CD4-positive, alpha-beta T cell treated with Interleukin-6 for 4 hours (primary cell): ENCODE data around the gene UNC13C.
"Not testable (repeated sequence)": the region's sequence is repeated elsewhere in the genome, so short reads cannot be mapped to it uniquely, and the experiment has no call there.

ENCODE experiments used
- DNase-seq: peaks from one replicate; pipeline ENCODE4 v3.0.0-alpha.2; 2020; ENCODE audit warnings: mixed read lengths

Gene UNC13C

DNA sequence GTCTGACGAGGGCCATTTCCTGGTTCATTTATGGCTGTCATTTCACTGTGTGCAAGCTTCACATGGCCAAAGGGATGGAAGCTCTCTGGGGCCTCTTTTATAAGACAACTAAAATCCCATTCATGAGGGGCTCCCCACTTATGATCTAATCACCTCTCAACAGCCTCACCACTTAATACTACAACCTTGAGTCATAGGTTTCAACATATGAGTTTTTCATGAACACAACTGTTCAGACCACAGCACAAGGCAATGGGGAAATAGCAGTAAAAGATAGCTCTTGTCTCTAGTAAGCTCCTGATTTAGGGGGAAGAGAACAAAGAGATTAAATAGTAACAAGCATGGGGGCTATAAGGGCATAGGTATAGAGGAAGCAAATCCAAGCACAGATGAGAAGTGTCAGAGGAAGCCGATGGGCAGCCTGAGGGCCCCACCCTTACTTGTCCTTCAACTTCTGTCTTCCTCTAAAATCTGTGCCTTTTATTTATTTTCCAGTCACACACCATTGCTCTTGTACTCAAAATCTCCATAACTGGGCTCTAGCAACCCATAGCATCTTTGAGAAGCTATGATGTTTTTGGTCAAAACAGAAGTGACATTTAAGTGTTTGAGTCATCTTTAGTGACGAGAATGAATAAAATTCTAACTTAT is 329.1 kb downstream of the UNC13C start:
- no peak for DNase-seq

DNA sequence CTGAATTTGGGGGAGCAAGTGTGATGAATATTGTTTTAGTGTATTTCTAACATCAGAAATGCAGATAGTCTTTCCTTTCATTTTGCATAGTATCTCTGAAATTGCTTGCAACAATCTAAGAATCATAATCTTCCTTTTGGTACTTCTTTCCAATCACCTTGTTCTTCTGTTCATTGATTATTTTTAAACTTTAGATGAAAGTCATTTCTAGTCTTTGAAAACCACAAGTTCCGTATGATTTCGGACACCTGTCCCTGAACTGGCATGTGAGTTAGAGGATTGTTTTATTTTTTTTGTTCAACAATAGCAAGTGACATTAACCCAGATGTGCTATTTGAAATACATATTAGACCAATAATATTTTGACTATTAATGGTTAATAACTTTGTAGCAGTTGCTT is 329.7 kb downstream of the UNC13C start:
- no peak for DNase-seq

DNA sequence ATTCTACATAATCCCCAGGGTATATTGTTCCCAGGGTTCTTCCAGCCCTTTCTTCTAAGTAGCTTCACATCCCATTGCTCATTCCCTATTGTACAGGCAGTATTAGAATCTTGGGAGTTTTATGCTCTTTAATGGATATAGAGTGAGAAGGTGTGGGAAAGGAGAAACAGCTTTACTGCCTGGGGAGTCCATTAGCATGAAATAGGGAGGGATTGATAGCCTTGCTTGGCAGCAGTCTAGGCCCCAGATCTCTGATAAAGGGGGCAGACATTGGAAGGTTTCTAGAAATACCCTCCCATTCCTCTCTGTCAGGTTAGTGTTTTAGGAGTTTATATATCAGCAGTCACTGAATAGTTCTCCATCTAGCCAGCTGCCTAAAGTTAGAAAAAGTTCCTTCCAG is 334.3 kb downstream of the UNC13C start:
- no peak for DNase-seq

DNA sequence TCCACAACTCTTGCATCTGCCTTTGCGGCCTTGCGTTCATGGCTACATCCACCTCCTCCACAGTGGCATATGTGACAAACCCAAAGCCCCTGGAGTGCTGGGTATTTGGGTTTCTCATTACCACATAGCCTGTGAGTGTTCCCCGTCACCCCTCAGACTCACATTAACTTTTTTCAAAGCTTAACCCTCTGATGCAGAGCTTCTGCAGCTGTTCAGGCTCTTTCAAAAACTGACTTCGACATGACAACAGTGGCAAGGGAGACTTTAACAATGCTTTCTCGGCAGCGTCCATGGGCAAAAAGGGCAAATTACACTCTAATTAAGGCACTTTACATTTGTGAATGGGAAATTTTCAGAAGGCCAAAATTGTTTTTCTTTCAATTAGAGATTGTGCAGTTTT is 343.2 kb downstream of the UNC13C start:
- no peak for DNase-seq

DNA sequence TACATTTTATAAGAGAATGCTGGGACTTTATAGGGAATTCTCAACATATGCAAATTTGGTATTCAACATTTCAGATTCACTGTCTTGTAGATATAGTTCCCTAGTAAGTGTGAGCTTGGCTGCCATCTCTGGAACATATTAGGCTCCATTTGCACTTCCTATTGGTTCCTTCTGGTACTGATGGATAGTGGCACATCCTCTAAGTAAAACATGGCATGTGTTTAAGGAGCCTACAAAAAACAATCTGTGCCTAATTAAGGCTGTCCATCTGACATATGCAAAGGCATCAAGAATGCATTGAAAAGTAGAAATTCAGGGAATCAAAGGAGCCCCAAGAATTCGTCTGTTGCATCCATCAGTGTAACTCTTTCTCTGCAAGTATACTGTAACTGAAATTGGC is 344.1 kb downstream of the UNC13C start:
- no peak for DNase-seq

DNA sequence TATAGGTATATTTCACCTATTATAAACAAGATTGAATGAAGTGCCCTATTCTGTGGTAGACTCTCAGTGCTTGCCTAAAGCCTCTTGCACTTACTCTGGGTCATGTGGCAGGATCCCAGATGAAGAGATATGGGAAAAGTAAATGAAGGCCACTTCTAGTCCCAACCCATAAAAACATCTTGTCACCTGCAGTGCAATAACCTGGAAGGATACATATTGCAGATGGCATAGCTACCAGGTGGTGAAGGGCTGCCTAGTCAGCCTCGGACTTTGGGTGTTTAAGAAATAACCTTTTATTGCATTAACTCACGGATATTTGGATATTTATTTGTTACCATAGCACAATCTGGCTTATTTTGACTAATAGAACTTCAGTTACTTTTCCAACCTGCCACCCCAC is 367.1 kb downstream of the UNC13C start:
- no peak for DNase-seq

DNA sequence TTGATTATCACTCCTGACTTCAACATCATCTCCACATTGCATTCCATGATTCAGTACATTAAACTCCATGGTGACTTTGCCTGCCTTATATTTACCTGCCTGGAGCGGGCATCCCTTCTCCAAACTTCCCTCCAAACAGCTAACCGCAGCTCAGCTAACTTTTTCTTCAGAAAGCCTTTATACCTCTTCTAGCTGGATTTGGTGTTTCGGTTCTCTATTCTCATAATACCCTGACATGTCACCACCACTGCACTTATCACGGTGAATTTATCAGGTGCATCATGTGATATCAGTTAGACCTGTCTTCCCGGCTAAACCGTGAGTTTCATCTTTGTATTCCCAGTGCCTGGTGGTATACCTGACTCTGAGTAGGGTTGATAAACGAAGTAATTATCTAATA is 367.6 kb downstream of the UNC13C start:
- DNase-seq: no peak

DNA sequence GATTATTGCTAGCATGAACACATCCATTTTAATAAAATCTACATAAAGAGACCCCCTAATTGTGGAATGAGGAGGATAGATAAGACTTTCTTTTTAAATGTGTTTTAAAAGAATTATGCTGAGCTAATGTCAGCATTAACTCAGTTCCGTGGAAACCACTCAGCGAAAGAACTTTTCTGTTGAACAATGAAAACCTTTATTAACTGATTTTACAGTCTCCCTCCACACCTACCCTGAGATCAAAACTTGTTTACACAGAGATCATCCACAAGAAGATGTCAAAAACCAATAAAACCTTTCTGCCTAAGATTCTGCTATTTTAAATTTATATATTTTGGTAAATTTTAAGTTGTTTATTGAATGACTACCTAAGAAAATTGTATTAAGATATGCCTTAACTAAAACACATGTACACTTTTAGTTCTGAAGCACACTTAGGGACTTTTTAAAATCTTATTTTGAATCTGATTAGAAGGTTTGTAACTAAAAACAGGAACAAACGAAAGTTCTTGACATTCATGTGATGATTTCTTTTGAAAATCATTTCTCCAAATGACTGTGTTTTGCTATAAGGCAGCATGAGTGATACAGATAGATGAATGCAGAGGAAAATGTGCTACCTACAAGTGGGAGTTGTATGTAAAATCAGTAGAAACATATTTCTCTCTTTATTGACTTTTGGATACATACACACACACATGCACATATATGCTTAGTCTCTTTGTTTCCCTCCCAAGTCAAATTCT is 369.0 kb downstream of the UNC13C start:
- no peak for DNase-seq

DNA sequence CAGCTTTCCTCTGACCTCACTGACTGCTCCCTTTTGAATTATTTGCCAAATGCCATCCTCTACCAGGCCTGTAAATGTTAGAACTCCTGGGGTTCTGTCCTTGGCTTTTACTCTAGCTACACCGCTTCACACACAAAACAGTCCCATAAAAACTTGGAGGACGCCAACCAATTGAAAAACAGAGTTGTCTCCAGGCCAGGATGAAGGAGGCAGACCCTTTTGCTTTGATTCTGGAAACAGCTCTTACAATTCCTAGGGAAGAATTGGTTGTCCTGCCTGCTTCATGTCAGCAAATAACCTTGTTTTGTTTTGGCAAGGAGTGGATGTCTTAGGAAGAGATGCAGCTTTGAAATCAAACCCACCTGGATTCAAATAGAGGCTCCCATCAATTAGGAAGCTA is 375.5 kb downstream of the UNC13C start:
- no peak for DNase-seq

DNA sequence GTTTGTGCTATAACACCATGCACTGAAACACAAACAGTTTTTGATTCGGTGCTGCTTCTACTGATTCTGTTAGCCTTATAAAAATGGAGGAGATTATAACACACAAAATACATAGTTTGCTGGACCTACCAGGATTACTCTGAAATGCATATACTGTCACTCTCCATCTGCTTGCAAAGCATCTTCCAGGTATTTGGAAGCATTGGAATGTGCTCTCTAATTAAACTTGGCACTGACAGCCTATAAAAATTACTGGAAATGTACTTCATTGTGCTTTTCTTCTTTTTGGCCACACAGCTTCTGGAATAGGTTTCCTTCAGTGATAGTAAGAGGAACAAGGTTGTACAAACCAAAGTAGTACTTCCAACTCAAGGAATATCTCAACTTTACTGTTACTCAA is 376.1 kb downstream of the UNC13C start:
- DNase-seq: no peak

DNA sequence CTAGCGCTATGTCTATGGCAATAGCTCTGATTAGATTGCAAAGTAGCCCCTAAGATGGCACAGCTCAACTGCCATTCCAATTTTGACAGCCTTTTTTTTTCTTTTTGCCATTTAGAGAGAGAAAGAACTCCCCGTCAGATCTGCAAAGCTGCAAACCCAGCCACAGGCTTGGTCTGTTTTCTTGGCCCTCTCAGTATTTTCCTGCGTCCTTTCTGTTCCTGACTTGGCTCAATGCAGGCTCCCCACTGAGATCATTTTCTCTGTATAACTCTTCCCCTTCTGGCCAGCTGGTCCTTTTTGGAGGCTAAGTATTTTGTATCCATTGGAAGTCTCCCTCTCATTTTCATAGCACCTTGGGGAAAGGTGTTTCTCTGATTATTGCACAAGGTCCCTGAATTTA is 386.7 kb downstream of the UNC13C start:
- DNase-seq: no peak

DNA sequence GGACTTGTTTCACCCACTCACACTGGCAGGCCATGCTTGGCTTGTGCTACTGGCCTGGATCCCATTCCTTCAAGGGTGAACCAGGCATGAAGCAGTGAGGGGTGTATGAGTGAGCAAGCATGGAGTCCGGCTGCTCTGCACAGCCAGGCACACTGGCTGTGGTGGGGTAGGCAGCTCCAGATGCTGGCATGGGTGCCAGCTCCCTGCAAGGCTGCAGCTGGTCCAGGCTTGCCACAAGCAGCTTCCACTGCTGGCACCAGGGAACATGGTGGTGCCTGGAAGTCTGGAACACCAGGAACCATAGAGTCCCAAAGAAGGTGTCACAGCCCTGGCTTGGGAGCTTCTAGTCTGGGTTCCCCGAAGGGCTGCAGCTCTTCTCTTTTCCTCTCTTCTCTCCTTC is 395.1 kb downstream of the UNC13C start:
- no peak for DNase-seq

DNA sequence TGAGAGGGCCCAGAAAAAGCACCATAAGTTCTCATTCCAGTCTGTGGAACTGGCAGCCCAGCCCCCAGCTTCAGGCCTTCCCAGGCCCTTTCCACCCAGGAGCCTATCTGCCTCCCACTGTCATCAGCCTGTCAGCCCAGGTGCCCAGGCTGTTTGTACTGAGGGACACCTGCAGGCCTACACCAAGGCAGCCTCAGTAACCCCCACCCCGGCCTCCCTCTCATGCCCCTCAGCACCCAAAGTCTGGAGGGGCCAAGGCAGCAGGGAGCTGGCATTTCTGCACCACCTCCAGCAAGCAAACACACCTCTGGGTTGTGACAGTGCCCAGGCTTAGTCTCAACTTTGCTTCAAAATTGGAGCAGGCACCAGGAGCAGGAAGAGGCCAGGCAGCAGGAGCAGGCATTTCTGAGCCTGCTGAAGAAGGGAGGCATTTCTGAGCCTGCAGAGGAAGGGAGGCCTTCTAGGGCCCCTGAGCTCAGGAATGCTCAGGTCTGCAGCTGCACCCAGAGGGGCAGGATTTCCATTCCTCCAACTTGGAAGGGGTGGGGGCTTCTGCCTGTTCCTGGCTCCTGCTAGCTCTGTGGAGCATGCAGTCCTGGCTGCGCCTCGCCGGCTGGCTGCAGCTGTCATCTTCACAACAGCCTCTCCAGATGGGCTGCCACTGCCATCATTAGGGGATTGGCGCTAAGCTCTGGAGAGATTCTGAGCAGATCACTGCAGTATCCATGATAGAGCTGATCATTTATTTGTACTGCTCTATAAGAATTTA is 396.1 kb downstream of the UNC13C start:
- DNase-seq: no peak

DNA sequence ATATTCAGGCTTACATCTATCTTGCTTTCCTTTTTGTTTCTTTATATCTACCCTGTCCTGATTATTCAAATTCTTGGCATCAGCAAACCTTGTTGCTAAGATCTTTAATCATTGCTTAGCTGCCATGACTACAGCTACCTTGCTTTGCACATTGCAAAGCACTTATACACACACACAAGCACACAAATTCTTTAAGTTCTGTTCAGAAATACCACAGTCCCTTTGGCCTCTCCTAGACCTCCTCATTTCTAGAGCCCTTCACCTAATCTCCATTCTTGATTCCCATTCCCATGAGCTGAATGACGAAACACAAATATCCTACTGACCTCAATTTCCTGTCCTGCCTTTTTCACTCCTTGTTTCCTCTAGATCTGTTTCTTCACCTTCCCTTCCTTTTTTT is 409.6 kb downstream of the UNC13C start:
- DNase-seq: no peak

DNA sequence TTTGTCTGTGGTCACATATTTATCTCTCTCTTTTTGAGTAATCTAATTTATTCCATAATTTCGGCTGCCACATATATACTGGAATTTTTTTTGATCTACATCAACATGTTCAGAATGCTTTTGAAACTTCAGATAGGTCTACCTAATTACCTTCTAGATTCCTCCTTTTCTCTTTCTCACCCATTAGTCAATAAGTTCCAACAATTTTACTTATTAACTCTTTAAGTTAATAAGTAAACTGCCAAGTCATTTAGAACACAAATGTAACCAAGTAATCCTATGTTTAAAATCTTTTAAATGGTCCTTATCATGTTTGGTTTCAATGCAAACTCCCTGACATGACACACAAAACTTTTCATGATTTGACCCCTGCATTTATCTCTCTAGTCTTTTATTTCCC is 410.5 kb downstream of the UNC13C start:
- no peak for DNase-seq

DNA sequence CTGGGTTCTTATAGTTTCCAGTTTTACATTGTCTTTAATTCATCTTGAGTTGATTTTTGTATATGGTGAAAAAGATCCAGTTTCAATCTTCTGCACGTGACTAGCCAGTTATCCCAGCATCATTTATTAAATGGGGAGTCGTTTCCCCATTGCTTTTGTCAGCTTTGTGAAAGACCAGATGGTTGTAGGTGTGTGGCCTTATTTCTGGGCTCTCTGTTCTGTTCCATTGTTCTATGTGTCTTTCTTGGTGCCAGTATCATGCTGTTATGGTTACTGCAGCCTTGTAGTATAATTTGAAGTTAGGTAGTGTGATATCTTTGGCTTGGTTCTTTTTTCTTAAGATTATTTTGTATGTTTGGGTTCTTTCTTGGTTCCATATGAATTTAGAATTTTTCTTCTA is 432.2 kb downstream of the UNC13C start:
- DNase-seq: no peak

DNA sequence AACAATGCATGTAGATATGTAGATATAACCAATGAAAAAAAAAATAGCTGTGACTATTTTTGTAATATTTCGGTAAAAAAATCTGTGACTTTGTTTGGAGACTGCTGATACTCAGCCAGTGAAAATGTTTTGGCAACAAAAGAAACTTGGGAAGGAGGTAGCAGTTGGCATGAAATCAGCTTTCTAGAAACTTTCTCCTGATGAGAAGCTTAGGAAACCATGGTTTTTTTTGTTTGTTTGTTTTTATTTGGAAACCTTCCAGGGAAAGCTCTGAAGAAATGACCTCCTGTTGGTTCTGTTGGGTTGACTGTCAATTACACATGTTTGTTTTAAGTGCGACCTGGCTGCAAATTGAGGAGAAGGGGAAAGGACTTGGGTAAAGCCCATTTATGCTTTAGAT is 445.9 kb downstream of the UNC13C start:
- DNase-seq: no peak

DNA sequence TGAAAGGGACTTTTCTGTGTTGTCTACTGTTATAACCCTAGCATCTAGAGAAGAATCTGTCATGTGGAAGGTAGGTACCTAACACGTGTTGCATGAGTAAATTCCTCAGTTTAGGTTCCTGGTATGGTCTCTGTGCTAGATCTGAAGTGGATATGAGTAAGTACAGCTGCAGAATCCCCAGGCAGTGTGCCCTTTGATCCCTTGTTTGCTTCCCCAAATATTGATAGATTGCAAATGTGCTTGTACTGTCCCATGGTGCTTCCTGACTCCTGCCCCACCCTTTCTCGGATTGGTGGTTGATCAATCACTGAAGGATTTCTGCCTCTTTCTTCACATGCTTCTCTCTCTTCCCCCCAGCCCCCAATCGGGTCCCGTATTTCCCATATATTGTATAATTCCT is 450.4 kb downstream of the UNC13C start:
- no peak for DNase-seq

DNA sequence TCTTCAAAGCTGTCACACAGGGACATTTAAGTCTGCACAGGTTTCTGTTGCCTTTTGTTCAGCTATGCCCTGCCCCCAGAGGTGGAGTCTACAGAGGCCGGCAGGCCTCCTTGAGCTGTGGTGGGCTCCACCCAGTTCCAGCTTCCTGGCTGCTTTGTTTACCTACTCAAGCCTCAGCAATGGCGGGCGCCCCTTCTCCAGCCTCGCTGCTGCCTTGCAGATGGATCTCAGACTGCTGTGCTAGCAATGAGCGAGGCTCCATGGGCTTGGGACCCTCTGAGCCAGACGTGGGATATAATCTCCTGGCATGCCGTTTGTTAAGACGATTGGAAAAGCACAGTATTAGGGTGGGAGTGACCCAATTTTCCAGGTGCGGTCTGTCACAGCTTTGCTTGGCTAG is 472.0 kb downstream of the UNC13C start:
- DNase-seq: not testable (repeated sequence)

DNA sequence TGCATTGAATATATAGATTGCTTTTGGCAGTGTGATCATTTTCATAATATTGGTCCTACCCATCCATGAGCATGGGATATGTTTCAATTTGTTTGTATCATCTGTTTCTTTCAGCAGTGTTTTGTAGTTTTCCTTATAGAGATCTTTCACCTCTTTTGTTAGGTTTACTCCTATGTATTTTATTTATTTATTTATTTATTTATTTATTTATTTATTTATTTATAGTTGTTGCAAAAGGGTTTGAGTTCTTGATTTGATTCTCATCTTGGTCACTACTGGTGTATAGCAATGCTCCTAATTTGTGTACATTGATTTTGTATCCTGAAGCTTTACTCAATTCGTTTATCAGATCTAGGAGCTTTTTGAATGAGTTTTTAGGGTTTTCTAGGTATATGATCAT is 478.2 kb downstream of the UNC13C start:
- DNase-seq: no peak

DNA sequence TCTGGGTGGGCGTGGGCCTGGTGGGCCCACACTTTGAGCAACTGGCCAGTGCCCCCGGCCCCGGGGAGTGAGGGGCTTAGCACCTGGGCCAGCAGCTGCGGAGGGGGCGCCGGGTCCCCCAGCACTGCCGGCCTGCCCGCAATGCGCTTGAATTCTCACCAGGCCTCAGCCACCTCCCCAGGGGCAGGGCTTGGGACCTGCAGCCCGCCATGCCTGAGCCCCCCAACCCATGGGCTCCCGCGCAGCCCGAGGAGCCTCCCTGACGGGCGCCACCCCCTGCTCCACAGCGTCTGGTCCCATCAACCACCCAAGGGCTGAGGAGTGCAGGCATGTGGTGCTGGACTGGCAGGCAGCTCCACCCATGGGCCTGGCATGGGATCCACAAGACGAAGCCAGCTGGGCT is 484.3 kb downstream of the UNC13C start:
- no peak for DNase-seq

DNA sequence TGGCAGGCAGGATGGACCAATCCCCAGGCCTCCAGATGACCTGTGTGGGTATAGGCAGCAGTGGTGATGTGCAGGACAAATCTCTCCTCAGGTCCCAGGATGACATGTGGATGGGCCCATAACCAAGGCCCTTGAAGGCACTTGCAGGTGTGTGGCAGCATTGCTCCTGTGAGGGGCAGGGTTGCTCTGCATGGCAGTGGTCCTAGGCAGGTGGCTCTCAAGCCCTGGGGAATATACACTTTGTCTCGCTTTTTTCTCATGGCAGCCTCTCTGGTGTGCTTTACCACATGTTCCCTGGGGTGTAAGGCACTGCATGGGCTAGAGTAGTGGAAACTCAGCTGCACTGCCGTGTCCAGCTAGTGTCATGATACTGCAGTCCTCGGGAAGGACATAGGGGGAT is 503.6 kb downstream of the UNC13C start:
- no peak for DNase-seq

DNA sequence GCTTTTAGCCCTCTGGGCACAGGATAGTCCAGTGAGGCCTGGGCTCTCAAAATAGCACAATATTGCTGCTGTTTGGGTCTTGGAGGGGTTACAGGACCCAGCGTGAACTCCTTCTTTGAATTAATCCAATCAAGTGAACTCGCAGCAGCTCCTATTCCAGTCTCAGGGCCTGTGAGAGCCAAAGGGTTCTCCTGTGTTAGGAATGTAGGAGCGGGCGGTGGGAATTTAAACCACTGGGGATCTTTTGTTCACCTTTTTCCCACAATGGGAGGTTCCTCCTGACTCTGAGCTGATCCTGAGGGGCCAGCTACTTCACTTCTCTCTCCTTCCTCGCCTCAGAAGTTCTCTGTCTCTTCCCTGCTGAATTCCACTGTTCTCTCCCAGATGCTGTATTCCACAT is 504.0 kb downstream of the UNC13C start:
- DNase-seq: no peak

DNA sequence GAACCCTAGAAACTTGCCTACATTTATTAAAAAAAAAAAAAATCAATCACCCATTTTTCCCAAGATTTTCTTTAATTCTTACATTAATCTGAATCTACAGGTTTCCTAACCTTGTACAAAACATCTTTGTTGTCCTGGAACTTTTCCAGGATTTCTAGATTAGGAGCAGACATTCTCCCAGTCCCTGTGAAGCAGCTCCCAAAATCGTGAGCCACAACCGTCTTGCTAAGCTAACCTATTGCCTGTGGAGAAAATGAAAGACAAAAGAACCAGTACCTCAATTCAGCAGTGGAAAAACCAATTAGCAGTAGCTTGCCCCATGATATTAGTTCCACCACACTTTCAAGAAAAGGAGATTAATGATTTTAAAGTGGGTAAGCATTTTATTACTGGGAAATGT is 522.1 kb downstream of the UNC13C start:
- DNase-seq: no peak
